HFFc6 (cell line): ENCODE data around the gene CRYBA1. TPM values are rescaled to one million over a fixed set of nuclear protein-coding genes. Genes with fewer than 3 reads are reported as not detected.

Experiments
- DNase-seq: peaks from one replicate; pipeline ENCODE4 v3.0.0-alpha.2; 2018
- H3K27ac Mint-ChIP-seq: 2 replicates; pipeline ENCODE4 v1.8.0; 2020; ENCODE audit warnings: mild to moderate bottlenecking, mixed read lengths
- H3K27me3 Mint-ChIP-seq: 2 replicates; pipeline ENCODE4 v1.8.0; 2021; ENCODE audit warnings: mild to moderate bottlenecking, moderate library complexity, mixed read lengths; ENCODE audit not compliant: insufficient read depth
- H3K36me3 Mint-ChIP-seq: 2 replicates; pipeline ENCODE4 v1.8.0; 2021; ENCODE audit warnings: low read depth, mixed read lengths
- H3K4me1 Mint-ChIP-seq: 2 replicates; pipeline ENCODE4 v1.8.0; 2020; ENCODE audit warnings: low read depth, mixed read lengths
- H3K4me3 Mint-ChIP-seq: 2 replicates; pipeline ENCODE4 v1.8.0; 2020; ENCODE audit warnings: mild to moderate bottlenecking, moderate library complexity, mixed read lengths
- H3K9me3 Mint-ChIP-seq: 2 replicates; pipeline ENCODE4 v1.8.0; 2020; ENCODE audit warnings: mild to moderate bottlenecking, mixed read lengths
- CTCF ChIP-seq: fragments of 200-600 bp; sonication (generic); IDR thresholded peaks from 2 replicates; pipeline ENCODE4 v1.5.0; 2021; ENCODE audit warnings: antibody characterized with exemption, mild to moderate bottlenecking
- total RNA-seq, 6 experiments: library from RNA; stranded (reverse); fragmentation: NEBNext Ultra II Directional; extraction: Animal tissue kit (Norgen Biotek cat#: 25700); gene quantifications; 2 replicates in 1 of 6; 3 replicates in 5 of 6; pipeline ENCODE4 v1.2.3, GENCODE V29; 2021

CRYBA1 gene
- total RNA-seq, 6 experiments from 2014 or later: 0.46 TPM; not detected in 5

GRCh38 chr17:29289852-29290251 is 43.2 kb downstream of the CRYBA1 start:
- no peak for DNase-seq
- Mint-ChIP-seq H3K27me3 (peaks cover 9% of the 10 kb centered on the region), H3K4me1 (peaks cover 66% of the 10 kb centered on the region), H3K9me3 (peaks cover 4% of the 10 kb centered on the region; the same call in 1 of the 2 replicates), H3K36me3 (peaks cover 52% of the 10 kb centered on the region), H3K27ac (peak overlapping the region; percentile 68), H3K4me3 (peak overlapping the region; percentile 95)
- TF ChIP-seq CTCF: no peak

DNA sequence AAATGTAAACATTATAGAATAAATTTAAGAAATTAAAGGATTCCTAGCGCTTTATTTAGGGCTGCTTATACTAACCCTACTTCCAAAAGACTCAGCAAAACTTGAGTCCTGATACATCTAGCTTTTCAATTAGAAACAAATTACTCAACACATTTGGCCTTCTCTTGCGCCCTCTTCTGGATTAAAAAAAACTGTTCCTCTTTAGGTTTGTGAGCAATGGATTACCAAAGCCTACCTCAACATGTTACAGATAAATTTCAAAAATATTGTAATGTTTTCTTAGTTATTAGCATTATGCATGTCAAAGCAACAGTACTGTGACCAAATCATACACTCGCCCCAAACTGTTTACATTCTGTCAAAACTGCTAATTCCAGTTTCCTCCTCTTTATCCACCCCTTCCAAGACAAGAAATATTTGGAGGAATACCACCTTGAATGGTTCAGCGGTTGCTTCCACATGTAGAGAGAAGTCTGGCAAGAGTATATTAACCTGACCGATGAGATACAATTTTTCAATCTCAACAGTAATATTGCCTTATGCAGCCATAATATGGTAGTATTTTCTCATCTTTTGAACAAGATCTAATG is 44.6 kb downstream of the CRYBA1 start:
- peaks cover 63% of the 10 kb centered on the region for H3K4me1 Mint-ChIP-seq
- peak overlapping the region; percentile 85 for H3K27ac Mint-ChIP-seq
- H3K36me3 Mint-ChIP-seq: peaks cover 50% of the 10 kb centered on the region
- peak; percentile 68 for DNase-seq
- TF ChIP-seq CTCF: peak; percentile 86
- peaks cover 9% of the 10 kb centered on the region for H3K27me3 Mint-ChIP-seq
- H3K9me3 Mint-ChIP-seq: peaks cover 4% of the 10 kb centered on the region; the same call in 1 of the 2 replicates
- peak overlapping the region; percentile 95 for H3K4me3 Mint-ChIP-seq

GRCh38 chr17:29292071-29292991 is 45.7 kb downstream of the CRYBA1 start:
- H3K9me3 Mint-ChIP-seq: peaks cover 4% of the 10 kb centered on the region; the same call in 1 of the 2 replicates
- TF ChIP-seq CTCF: no peak
- peaks cover 53% of the 10 kb centered on the region for H3K4me1 Mint-ChIP-seq
- peaks cover 39% of the 10 kb centered on the region for H3K36me3 Mint-ChIP-seq
- peak overlapping the region; percentile 99 for H3K4me3 Mint-ChIP-seq
- H3K27me3 Mint-ChIP-seq: peaks cover 9% of the 10 kb centered on the region
- DNase-seq: no peak
- H3K27ac Mint-ChIP-seq: peak overlapping the region; percentile 97

DNA sequence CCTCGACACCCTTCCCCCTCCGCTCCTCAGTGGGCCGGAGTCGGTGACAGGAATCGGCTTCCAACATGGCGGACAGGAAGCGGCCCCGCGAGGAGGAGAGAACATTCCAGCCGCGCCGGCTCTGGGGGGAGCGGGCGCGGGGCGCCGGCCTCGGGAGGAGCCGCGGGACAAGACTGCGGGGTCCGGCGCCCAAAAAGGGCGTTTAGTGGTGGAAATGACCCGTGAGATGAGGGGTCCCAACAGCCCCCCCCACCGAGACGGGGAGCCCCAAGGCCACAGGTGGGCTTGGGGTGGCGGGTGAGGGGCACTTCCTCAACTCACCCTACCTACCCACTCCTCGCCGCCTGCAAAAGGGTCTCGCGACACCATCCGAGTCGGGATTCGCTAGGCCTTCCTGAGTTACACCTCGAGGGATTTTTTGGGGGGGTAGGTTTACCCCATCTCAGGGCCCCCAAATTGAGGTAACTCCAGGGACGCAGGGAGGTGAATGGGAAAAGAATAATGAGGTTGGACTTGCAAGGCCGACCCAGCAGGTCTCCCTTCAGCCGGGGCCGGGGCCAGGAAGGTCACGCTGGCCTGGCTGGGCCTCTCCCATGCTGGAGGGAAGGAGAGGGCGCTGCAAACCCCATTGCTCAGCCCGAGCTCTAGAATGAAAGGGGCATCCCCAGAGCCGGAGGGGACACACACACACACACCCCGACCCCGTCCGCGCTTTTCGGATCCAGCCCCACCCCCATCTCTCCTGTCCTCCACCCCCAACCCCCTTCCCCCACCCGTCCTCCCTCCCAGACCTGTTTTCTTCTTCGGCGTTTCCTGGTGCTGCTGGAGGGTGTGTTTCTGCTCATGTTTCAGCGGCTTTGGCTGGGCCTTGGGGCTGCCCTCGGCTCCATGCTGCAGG is 46.6 kb downstream of the CRYBA1 start:
- peak; percentile 30 for DNase-seq
- peak overlapping the region; percentile 99 for H3K4me3 Mint-ChIP-seq
- H3K4me1 Mint-ChIP-seq: peaks cover 45% of the 10 kb centered on the region
- H3K36me3 Mint-ChIP-seq: peaks cover 35% of the 10 kb centered on the region
- H3K27me3 Mint-ChIP-seq: peaks cover 9% of the 10 kb centered on the region
- TF ChIP-seq CTCF: no peak
- peaks cover 4% of the 10 kb centered on the region; the same call in 1 of the 2 replicates for H3K9me3 Mint-ChIP-seq
- peak overlapping the region; percentile 97 for H3K27ac Mint-ChIP-seq

DNA sequence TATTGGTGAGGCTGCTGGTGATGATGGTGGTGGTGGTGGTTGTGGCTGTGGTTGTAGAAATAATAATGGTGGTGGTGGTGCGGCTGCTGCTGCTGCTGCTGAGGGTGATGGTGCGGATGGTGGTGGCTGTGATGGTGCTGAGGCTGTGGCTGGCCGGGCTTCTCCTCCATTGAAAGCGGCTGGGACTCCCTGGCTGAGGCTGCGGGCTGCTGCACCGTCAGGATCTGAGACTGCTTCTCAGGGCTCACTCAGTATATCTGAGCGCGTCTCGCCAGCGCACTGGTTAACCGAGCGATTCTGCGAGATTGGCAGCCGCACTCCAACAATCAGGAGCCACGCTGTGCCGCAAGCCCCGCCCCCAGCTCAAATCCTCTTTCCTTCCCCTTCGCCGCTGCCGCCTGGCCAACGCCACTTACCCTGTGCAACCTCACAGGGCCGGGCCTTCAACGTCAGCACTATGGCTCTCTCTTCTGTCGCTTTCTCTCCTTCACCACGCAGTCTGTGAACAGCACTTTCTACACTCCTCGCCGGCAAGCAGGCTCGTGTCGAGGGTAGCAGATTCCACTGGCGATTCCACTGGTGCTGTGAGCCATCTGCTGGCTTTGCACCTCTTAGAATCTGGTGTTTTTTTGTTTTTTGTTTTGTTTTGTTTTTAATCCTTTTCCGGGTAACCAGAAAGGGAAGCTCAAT is 47.4 kb downstream of the CRYBA1 start, which contains the start of gene NUFIP2:
TSS of gene NUFIP2 (minus strand) at position 259 of the 690 bp plus-strand sequence. CDS start at position 170, 89 bp downstream.
- Mint-ChIP-seq H3K36me3 (peaks cover 30% of the 10 kb centered on the region), H3K4me1 (peaks cover 37% of the 10 kb centered on the region), H3K27me3 (peaks cover 9% of the 10 kb centered on the region), H3K27ac (peak within 1 kb of the TSS; percentile 97), H3K9me3 (peaks cover 4% of the 10 kb centered on the region; the same call in 1 of the 2 replicates), H3K4me3 (peak within 1 kb of the TSS; percentile 99)
- DNase-seq: peak; percentile 98
- TF ChIP-seq CTCF: peak; percentile 21; the same call in 1 of the 2 replicates
